PFSK-1 (cell line): Measurements from ENCODE around the gene CMYA5.

Experiments
- POLR2AphosphoS5 ChIP-seq: IDR thresholded peaks from 2 replicates; pipeline ENCODE4 v1.6.1; 2012; ENCODE audit warnings: low read depth, mild to moderate bottlenecking, control low read depth, low read length, moderate library complexity
- SIN3A ChIP-seq: IDR thresholded peaks from 2 replicates; pipeline ENCODE4 v1.6.1; 2012; ENCODE audit warnings: mild to moderate bottlenecking, low read length, moderate library complexity, borderline replicate concordance; ENCODE audit not compliant: insufficient read depth
- TAF1 ChIP-seq: IDR thresholded peaks from 2 replicates; pipeline ENCODE4 v1.6.1; 2012; ENCODE audit warnings: low read length, control low read depth, borderline replicate concordance; ENCODE audit not compliant: insufficient read depth
- TF ChIP-seq, protein P1 (sequence below), 2 experiments: IDR thresholded peaks; 2 replicates each; pipeline versions ENCODE4 v1.6.1 to v1.8.0; 2011 to 2012; ENCODE audit warnings: low read depth in 2 of 2, low read length in 2 of 2, control low read depth in 1 of 2, inconsistent platforms in 1 of 2, mild to moderate bottlenecking in 1 of 2, moderate library complexity in 1 of 2; ENCODE audit not compliant: insufficient read depth in 1 of 2

DNA sequence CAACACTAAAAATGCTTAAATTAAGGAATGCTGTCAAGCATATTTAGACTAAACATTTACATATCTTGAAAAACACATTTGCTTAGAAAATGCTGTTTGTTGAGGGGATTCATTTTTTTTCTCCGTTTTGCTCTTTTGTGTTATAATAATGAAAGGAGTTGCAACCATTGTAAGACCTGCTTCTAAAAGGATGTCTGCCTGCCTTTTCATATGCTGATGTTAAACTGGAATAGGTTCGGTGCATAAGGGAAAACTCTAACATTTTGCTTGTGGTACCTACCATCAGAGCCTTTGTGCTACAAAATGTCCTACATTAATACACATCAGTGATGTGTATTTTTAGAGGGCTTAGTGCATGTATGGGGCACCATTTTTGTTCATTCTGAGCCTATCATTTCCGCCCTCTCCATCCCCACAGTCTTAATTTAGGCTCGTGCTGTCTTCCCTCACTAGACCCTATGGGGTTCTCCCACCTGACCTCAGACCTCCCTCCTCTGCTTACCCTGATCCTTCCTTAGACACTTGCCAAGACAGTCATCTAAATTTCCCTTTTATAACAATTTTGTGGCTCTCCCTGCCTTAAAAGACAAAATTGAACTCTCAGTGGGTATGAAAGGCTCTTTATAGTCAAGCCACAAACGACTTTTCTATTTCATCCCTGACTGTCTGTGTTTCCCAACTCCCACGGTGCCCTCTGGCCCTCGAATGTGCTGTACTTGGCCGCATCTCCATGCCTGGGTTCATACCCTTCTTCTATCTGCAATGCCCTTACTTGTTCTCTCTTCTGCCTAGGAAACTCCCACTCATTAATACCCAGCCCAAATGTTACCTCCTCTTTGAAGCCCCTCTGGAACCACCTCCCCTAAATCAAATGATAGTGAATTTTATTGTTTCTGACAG, 61.2 kb downstream of the CMYA5 start:
- TF ChIP-seq, protein P1, sequence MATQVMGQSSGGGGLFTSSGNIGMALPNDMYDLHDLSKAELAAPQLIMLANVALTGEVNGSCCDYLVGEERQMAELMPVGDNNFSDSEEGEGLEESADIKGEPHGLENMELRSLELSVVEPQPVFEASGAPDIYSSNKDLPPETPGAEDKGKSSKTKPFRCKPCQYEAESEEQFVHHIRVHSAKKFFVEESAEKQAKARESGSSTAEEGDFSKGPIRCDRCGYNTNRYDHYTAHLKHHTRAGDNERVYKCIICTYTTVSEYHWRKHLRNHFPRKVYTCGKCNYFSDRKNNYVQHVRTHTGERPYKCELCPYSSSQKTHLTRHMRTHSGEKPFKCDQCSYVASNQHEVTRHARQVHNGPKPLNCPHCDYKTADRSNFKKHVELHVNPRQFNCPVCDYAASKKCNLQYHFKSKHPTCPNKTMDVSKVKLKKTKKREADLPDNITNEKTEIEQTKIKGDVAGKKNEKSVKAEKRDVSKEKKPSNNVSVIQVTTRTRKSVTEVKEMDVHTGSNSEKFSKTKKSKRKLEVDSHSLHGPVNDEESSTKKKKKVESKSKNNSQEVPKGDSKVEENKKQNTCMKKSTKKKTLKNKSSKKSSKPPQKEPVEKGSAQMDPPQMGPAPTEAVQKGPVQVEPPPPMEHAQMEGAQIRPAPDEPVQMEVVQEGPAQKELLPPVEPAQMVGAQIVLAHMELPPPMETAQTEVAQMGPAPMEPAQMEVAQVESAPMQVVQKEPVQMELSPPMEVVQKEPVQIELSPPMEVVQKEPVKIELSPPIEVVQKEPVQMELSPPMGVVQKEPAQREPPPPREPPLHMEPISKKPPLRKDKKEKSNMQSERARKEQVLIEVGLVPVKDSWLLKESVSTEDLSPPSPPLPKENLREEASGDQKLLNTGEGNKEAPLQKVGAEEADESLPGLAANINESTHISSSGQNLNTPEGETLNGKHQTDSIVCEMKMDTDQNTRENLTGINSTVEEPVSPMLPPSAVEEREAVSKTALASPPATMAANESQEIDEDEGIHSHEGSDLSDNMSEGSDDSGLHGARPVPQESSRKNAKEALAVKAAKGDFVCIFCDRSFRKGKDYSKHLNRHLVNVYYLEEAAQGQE (IDR thresholded peaks at IDR 0.05; ENCODE audit: insufficient read depth in 1 of 2, low read depth in 2 of 2, low read length in 2 of 2), result no peak
- TF ChIP-seq SIN3A, result no peak
- TF ChIP-seq POLR2AphosphoS5, result no peak
- TF ChIP-seq TAF1, result no peak
